ENCODE measurements around the gene CDK2. TPM values are rescaled to one million over a fixed set of nuclear protein-coding genes. Genes with fewer than 3 reads are reported as not detected.
"Not testable (repeated sequence)": the region's sequence is repeated elsewhere in the genome, so short reads cannot be mapped to it uniquely, and the experiment has no call there.

The CDK2 gene
- total and polyA plus RNA-seq, 2 experiments from 2014 or later = 23.9 to 26.6 TPM

- WGBS (ENCODE audit: low lambda C conversion rate, missing lambda C conversion rate) = 77% methylated on average over 2 of the region's 2 CpGs
Observed at GRCh38 chr12:55984861-55985260, 18.2 kb downstream of the CDK2 start.

GRCh38 chr12:55985341-55985740 is 18.7 kb downstream of the CDK2 start:
- no peak overlapping the region for H3K4me3 ChIP-seq
- H3K9me3 ChIP-seq (ENCODE audit: low read depth) = no peaks in the 10 kb centered on the region
- H4K20me1 ChIP-seq (ENCODE audit: insufficient read depth, poor library complexity, severe bottlenecking) = peaks cover 8% of the 10 kb centered on the region
- peaks cover 47% of the 10 kb centered on the region for H3K79me2 ChIP-seq
- no peaks in the 10 kb centered on the region for H3K27me3 ChIP-seq
- H3K4me1 ChIP-seq (ENCODE audit: insufficient read depth) = no peaks in the 10 kb centered on the region
- no peaks in the 10 kb centered on the region for H3K36me3 ChIP-seq (replicated peaks; ENCODE audit: insufficient read depth, low read depth)
- WGBS (ENCODE audit: low lambda C conversion rate, missing lambda C conversion rate) = 97% methylated on average over 4 of the region's 4 CpGs
- no peak overlapping the region for H2AFZ ChIP-seq
- DNase-seq (ENCODE audit: low spot score) = no peak
- no peak overlapping the region for H3K4me2 ChIP-seq
- no peak overlapping the region for H3K27ac ChIP-seq
- TF ChIP-seq EZH2phosphoT487 (IDR thresholded peaks at IDR 0.05; ENCODE audit: low read depth, severe bottlenecking, unreplicated experiment) (no peak), EZH2 (IDR thresholded peaks at IDR 0.05; ENCODE audit: borderline replicate concordance) (no peak)
- TF ChIP-seq, protein P1, sequence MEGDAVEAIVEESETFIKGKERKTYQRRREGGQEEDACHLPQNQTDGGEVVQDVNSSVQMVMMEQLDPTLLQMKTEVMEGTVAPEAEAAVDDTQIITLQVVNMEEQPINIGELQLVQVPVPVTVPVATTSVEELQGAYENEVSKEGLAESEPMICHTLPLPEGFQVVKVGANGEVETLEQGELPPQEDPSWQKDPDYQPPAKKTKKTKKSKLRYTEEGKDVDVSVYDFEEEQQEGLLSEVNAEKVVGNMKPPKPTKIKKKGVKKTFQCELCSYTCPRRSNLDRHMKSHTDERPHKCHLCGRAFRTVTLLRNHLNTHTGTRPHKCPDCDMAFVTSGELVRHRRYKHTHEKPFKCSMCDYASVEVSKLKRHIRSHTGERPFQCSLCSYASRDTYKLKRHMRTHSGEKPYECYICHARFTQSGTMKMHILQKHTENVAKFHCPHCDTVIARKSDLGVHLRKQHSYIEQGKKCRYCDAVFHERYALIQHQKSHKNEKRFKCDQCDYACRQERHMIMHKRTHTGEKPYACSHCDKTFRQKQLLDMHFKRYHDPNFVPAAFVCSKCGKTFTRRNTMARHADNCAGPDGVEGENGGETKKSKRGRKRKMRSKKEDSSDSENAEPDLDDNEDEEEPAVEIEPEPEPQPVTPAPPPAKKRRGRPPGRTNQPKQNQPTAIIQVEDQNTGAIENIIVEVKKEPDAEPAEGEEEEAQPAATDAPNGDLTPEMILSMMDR (IDR thresholded peaks at IDR 0.05; ENCODE audit: poor library complexity) = no peak
- H3K9me2 ChIP-seq (replicated peaks; ENCODE audit: insufficient read depth) = no peaks in the 10 kb centered on the region

More at GRCh38 chr12:55984861-55985260, 18.2 kb downstream of the CDK2 start:
- no peak overlapping the region for H2AFZ ChIP-seq
- peaks cover 50% of the 10 kb centered on the region for H3K79me2 ChIP-seq
- H3K27ac ChIP-seq = no peak overlapping the region
- H3K9me2 ChIP-seq (replicated peaks; ENCODE audit: insufficient read depth) = no peaks in the 10 kb centered on the region
- no peaks in the 10 kb centered on the region for H3K4me1 ChIP-seq (ENCODE audit: insufficient read depth)
- TF ChIP-seq EZH2phosphoT487 (IDR thresholded peaks at IDR 0.05; ENCODE audit: low read depth, severe bottlenecking, unreplicated experiment) (no peak), EZH2 (IDR thresholded peaks at IDR 0.05; ENCODE audit: borderline replicate concordance) (no peak)
- TF ChIP-seq, protein P1 (IDR thresholded peaks at IDR 0.05; ENCODE audit: poor library complexity) = no peak
- H3K4me3 ChIP-seq = no peak overlapping the region
- H3K9me3 ChIP-seq (ENCODE audit: low read depth) = no peaks in the 10 kb centered on the region
- H3K27me3 ChIP-seq = no peaks in the 10 kb centered on the region
- no peak for DNase-seq (ENCODE audit: low spot score)
- no peak overlapping the region for H3K4me2 ChIP-seq
- no peaks in the 10 kb centered on the region for H3K36me3 ChIP-seq (replicated peaks; ENCODE audit: insufficient read depth, low read depth)
- H4K20me1 ChIP-seq (ENCODE audit: insufficient read depth, poor library complexity, severe bottlenecking) = peaks cover 9% of the 10 kb centered on the region

DNA sequence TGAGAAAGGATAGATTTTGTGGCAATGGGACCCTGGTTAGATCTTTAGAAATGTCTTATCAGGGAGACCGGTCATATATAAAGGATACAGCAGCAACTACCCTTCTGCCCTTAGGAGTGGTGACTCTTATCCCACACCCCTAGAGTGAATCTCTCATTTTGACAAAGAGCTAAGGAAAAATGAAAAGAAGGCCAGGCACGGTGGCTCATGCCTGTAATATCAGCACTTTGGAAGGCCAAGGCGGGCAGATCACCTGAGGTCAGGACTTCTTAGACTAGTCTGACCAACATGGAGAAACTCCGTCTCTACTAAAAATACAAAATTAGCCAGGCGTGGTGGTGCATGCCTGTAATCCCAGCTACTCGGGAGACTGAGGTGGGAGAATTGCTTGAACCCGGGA is 19.3 kb downstream of the CDK2 start:
- peaks cover 41% of the 10 kb centered on the region for H3K79me2 ChIP-seq
- DNase-seq (ENCODE audit: low spot score); H3K36me3 ChIP-seq (replicated peaks; ENCODE audit: insufficient read depth, low read depth); H4K20me1 ChIP-seq (ENCODE audit: insufficient read depth, poor library complexity, severe bottlenecking); H3K4me1 ChIP-seq (ENCODE audit: insufficient read depth); H3K27me3 ChIP-seq; H3K9me3 ChIP-seq (ENCODE audit: low read depth); H3K27ac ChIP-seq; H2AFZ ChIP-seq; H3K4me3 ChIP-seq; H3K9me2 ChIP-seq (replicated peaks; ENCODE audit: insufficient read depth); H3K4me2 ChIP-seq: not testable (repeated sequence)
- 96% methylated on average over 7 of the region's 7 CpGs for WGBS (ENCODE audit: low lambda C conversion rate, missing lambda C conversion rate)

- H3K36me3 ChIP-seq (replicated peaks; ENCODE audit: insufficient read depth, low read depth) = no peaks in the 10 kb centered on the region
- no peak overlapping the region for H3K27ac ChIP-seq
- no peak for DNase-seq (ENCODE audit: low spot score)
Observed at GRCh38 chr12:55991110-55991509, 24.5 kb downstream of the CDK2 start.

More at GRCh38 chr12:55991110-55991509, 24.5 kb downstream of the CDK2 start:
- no peak overlapping the region for H2AFZ ChIP-seq
- no peak overlapping the region for H3K4me2 ChIP-seq
- H3K9me2 ChIP-seq (replicated peaks; ENCODE audit: insufficient read depth) = no peaks in the 10 kb centered on the region
- H3K9me3 ChIP-seq (ENCODE audit: low read depth) = no peaks in the 10 kb centered on the region
- no peaks in the 10 kb centered on the region for H4K20me1 ChIP-seq (ENCODE audit: insufficient read depth, poor library complexity, severe bottlenecking)
- TF ChIP-seq EZH2 (IDR thresholded peaks at IDR 0.05; ENCODE audit: borderline replicate concordance) (no peak), EZH2phosphoT487 (IDR thresholded peaks at IDR 0.05; ENCODE audit: low read depth, severe bottlenecking, unreplicated experiment) (no peak)
- TF ChIP-seq, protein P1 (IDR thresholded peaks at IDR 0.05; ENCODE audit: poor library complexity) = no peak
- no peaks in the 10 kb centered on the region for H3K4me1 ChIP-seq (ENCODE audit: insufficient read depth)
- H3K27me3 ChIP-seq = no peaks in the 10 kb centered on the region
- peaks cover 3% of the 10 kb centered on the region for H3K79me2 ChIP-seq
- no peak overlapping the region for H3K4me3 ChIP-seq
- WGBS (ENCODE audit: low lambda C conversion rate, missing lambda C conversion rate) = 95% methylated on average over 3 of the region's 3 CpGs
